ENCODE data around the gene RCOR3.

DNA sequence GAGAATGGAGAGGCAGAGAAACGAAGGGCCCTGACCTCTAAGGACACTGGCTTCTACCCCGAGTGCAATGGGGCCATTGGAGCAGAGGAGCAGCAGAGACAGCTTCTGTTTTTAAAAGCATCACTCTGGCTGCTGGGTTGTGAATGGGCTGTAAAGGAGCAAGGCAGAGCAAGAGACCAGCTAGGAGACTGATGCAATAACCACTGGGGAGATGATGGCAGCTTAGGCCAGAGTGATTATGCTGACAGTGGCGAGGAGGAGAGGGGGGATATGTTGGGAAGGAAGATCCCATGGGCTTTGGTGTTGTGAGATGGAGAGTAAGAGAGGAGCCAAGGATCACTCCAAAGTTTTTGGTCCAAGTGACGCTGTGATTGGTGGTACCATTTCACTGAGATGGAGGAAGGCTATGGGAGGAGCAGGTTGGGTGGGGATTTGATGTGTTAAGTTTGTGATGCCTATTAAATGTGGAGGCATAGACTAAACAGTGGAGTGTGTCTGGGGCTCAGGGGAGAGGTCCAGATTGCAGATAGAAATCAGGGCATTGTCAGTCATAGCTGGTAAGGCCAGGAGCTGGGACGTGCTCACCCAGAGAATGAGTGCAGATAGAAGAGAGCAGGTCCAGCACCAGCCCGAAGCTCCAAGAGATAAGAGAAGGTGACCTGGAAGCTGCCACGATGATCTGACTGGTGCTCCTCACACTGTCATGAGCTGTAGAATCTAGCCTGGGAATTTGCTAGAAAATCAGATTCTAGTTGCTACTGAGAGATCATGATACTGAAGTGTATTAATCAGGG is 78.5 kb downstream of the RCOR3 start:
- TF ChIP-seq EZH2 (IDR thresholded peaks at IDR 0.05; ENCODE audit: insufficient read depth, poor library complexity, severe bottlenecking) (no peak), EZH2phosphoT487 (IDR thresholded peaks at IDR 0.05; ENCODE audit: insufficient read depth, low read depth) (no peak)
